Vagina (tissue), 2 donors: ENCODE data around the gene SURF6. TPM values are rescaled to one million over a fixed set of nuclear protein-coding genes. Genes with fewer than 3 reads are reported as not detected.
A peak's percentile ranks its signal among the peaks of the same experiment; 100 is the strongest.
"Not testable (repeated sequence)": the region's sequence is repeated elsewhere in the genome, so short reads cannot be mapped to it uniquely, and the experiment has no call there.

Source experiments
- DNase-seq, 2 donors: peaks; one replicate each; pipeline ENCODE4 v3.0.0-alpha.2; 2017; ENCODE audit errors: extremely low spot score in 2 of 2
- H3K27ac ChIP-seq: fragments of 200-600 bp; sonication (generic); one replicate; pipeline ENCODE4 v1.5.1; 2019
- H3K27me3 ChIP-seq: fragments of 200-600 bp; sonication (generic); one replicate; pipeline ENCODE4 v1.5.1; 2019
- H3K36me3 ChIP-seq, 2 donors: fragments of 200-600 bp; sonication (generic); one replicate each; pipeline ENCODE4 v1.5.1; 2017 to 2019
- H3K4me1 ChIP-seq: fragments of 200-600 bp; sonication (generic); one replicate; pipeline ENCODE4 v1.5.1; 2019
- H3K4me3 ChIP-seq, 2 donors: fragments of 200-600 bp; sonication (generic); 1 replicate in 1 of 2; 2 replicates in 1 of 2; pipeline ENCODE4 v1.5.1; 2016 to 2019
- H3K9me3 ChIP-seq: fragments of 200-600 bp; sonication (generic); one replicate; pipeline ENCODE4 v1.5.1; 2019
- CTCF ChIP-seq, 3 experiments: fragments of 450-650 bp in 2 of 3; fragments of 200-600 bp in 1 of 3; sonication (generic) in 1 of 3; IDR thresholded peaks; one replicate each; pipeline ENCODE4 v1.5.1; 2017 to 2019; ENCODE audit warnings: antibody characterized with exemption in 3 of 3, mild to moderate bottlenecking in 2 of 3, moderate library complexity in 2 of 3
- POLR2A ChIP-seq, 2 donors: fragments of 450-650 bp; IDR thresholded peaks; one replicate each; pipeline ENCODE4 v1.6.1; 2017; ENCODE audit warnings: antibody characterized with exemption in 2 of 2, mild to moderate bottlenecking in 2 of 2, moderate library complexity in 2 of 2
- POLR2AphosphoS5 ChIP-seq, 2 donors: sonication (generic); formaldehyde crosslinking; IDR thresholded peaks; one replicate each; pipeline ENCODE4 v1.9.0; 2017; ENCODE audit warnings: antibody characterized with exemption in 2 of 2, mild to moderate bottlenecking in 2 of 2, low read depth in 1 of 2; ENCODE audit not compliant: insufficient read depth in 1 of 2
- intact Hi-C: fragments of 100-400 bp; cut with DNase I; formaldehyde crosslinking; loops from one replicate; pipeline ENCODE4 v1.15.1; 2023
- total RNA-seq: library from RNA; depleted of rRNA; stranded (reverse); fragments of >200 nt; gene quantifications from one replicate; pipeline ENCODE4 v1.2.3, GENCODE V29; 2016

Gene SURF6
- total RNA-seq, 1 donor from 2014 or later: 12.8 TPM

- intact Hi-C loops: no loop called here
- H3K36me3 ChIP-seq: peaks cover 0 to 59% of the 10 kb centered on the region in 2 donors
- no peaks in the 10 kb centered on the region for H3K27me3 ChIP-seq
- DNase-seq: no peak
- no peak for TF ChIP-seq POLR2A (IDR thresholded peaks at IDR 0.05)
- no peak for TF ChIP-seq POLR2AphosphoS5 (IDR thresholded peaks at IDR 0.05; ENCODE audit: insufficient read depth in 1 of 2, low read depth in 1 of 2)
- no peak for TF ChIP-seq CTCF (IDR thresholded peaks at IDR 0.05)
- peaks cover 14% of the 10 kb centered on the region for H3K4me1 ChIP-seq
- no peaks in the 10 kb centered on the region for H3K9me3 ChIP-seq
- H3K27ac ChIP-seq: no peak overlapping the region
- H3K4me3 ChIP-seq: no peak overlapping the region
These were observed 5.5 kb upstream of the SURF6 start for GRCh38 chr9:133341369-133342068.

GRCh38 chr9:133340916-133341315, 4.9 kb upstream of the SURF6 start:
- TF ChIP-seq CTCF (IDR thresholded peaks at IDR 0.05) (no peak), POLR2AphosphoS5 (IDR thresholded peaks at IDR 0.05; ENCODE audit: insufficient read depth in 1 of 2, low read depth in 1 of 2) (no peak), POLR2A (IDR thresholded peaks at IDR 0.05) (no peak)
- no peak for DNase-seq
- peaks cover 0 to 59% of the 10 kb centered on the region in 2 donors for H3K36me3 ChIP-seq
- H3K4me3 ChIP-seq: no peak overlapping the region
- intact Hi-C loops: no loop called here
- H3K4me1 ChIP-seq: peaks cover 11% of the 10 kb centered on the region
- H3K27me3 ChIP-seq: no peaks in the 10 kb centered on the region
- H3K27ac ChIP-seq: no peak overlapping the region
- no peaks in the 10 kb centered on the region for H3K9me3 ChIP-seq

GRCh38 chr9:133340256-133340655, 4.3 kb upstream of the SURF6 start:
- Histone ChIP-seq H3K27me3 (no peaks in the 10 kb centered on the region), H3K36me3 (peaks cover 0 to 56% of the 10 kb centered on the region in 2 donors), H3K9me3 (no peaks in the 10 kb centered on the region), H3K27ac (no peak overlapping the region), H3K4me3 (no peak overlapping the region), H3K4me1 (peaks cover 11% of the 10 kb centered on the region)
- intact Hi-C loops: no loop called here
- DNase-seq: no peak
- TF ChIP-seq POLR2AphosphoS5 (IDR thresholded peaks at IDR 0.05; ENCODE audit: insufficient read depth in 1 of 2, low read depth in 1 of 2) (no peak), CTCF (IDR thresholded peaks at IDR 0.05) (no peak), POLR2A (IDR thresholded peaks at IDR 0.05) (no peak)

GRCh38 chr9:133339641-133340040, 3.7 kb upstream of the SURF6 start:
- Histone ChIP-seq H3K27me3 (no peaks in the 10 kb centered on the region), H3K36me3 (peaks cover 0 to 50% of the 10 kb centered on the region in 2 donors), H3K4me3 (no peak overlapping the region), H3K9me3 (no peaks in the 10 kb centered on the region), H3K27ac (no peak overlapping the region), H3K4me1 (peaks cover 18% of the 10 kb centered on the region)
- DNase-seq: no peak
- intact Hi-C loops: no loop called here
- TF ChIP-seq POLR2AphosphoS5 (IDR thresholded peaks at IDR 0.05; ENCODE audit: insufficient read depth in 1 of 2, low read depth in 1 of 2) (no peak), POLR2A (IDR thresholded peaks at IDR 0.05) (no peak), CTCF (IDR thresholded peaks at IDR 0.05) (no peak)

- H3K27ac ChIP-seq, H3K27me3 ChIP-seq, DNase-seq, intact Hi-C loops, H3K9me3 ChIP-seq: not testable (repeated sequence)
- H3K4me3 ChIP-seq: peak overlapping the region; percentile 84 to 91
- peaks cover 31% of the 10 kb centered on the region for H3K4me1 ChIP-seq
- H3K36me3 ChIP-seq: peaks cover 0 to 42% of the 10 kb centered on the region in 2 donors
These were observed 1.1 kb downstream of the SURF6 start for GRCh38 chr9:133334888-133335287.
